HepG2 (cell line): Measurements from ENCODE around the gene TMEM218.

Experiments
- CTCF ChIP-seq: sonication (generic); formaldehyde crosslinking; IDR thresholded peaks from 2 replicates; pipeline ENCODE4 v1.5.0; 2020; ENCODE audit warnings: mild to moderate bottlenecking, missing genetic modification reagents, moderate library complexity
- MAX ChIP-seq: IDR thresholded peaks from 2 replicates; pipeline ENCODE4 v1.6.1; 2012; ENCODE audit warnings: inconsistent platforms
- NFIC ChIP-seq: IDR thresholded peaks from 2 replicates; pipeline ENCODE4 v1.6.1; 2012; ENCODE audit warnings: mild to moderate bottlenecking, low read length, inconsistent platforms

- no peak for TF ChIP-seq CTCF (CRISPR knock-in tag)
- no peak for TF ChIP-seq MAX
- TF ChIP-seq NFIC: no peak
Observed at GRCh38 chr11:125053167-125053566, 58.3 kb downstream of the TMEM218 start.
